Stimulated activated CD4-positive, alpha-beta T cell treated with anti-CD3 and anti-CD28 coated beads, Interleukin-4, amount 100 ng/mL, for 48 hours (primary cell): ENCODE data around the gene MPND.
A peak's percentile ranks its signal among the peaks of the same experiment; 100 is the strongest.

Experiments used
- DNase-seq, 2 donors: peaks; one replicate each; pipeline ENCODE4 v3.0.0-alpha.2; 2020; ENCODE audit warnings: low read depth in 2 of 2

Gene MPND

DNA sequence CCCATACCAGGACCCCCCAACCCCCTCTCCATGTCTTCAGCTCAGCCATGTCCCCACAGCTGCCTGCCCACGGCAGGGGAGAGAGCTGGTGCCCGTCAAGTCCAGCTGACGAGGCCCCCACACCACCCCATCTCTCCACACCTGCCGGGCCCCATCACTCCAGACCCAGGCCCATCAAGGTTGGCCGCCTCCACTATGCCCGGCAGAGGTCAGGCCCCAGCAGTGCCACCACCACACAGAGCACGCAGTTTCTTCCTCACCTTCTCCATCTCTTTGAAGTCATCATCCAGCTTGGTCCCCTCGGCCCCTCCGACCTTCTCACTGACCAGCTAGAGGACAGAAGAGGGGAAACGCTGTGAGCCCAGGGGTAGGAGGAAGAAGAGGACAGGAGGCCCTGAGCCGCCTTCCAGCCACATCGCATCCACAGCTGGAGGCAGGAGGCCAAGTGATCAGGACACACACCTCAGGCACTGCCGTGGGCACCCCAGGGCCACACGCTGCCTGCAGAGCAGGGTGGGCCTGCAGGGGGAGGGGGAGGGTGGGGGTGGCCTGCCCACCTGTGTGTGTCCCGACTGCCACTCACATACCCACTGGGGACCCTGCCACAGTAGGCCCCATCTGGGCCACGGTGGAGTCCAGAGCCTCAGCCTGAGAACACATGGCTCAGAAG, 23.4 kb downstream of the MPND start:
- DNase-seq: no peak

DNA sequence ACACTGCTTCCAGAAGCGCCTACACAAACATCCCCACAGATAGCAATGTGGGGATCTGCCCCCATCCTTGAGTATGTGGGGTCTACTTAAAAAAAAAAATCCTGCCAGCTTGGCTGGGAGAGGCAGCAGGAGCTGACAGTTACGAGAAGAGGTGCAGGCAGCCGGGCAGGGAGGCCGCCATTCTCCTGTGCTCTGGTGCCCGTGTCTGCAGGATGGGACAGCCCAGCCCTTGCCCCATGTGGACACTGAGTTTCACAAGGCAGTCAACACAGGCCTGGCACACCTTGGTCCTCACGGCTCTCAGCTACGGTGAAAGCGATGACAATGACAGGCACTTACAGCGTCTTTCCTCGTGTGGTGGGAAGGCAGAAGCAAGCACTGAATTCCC, 24.0 kb downstream of the MPND start:
- no peak for DNase-seq

DNA sequence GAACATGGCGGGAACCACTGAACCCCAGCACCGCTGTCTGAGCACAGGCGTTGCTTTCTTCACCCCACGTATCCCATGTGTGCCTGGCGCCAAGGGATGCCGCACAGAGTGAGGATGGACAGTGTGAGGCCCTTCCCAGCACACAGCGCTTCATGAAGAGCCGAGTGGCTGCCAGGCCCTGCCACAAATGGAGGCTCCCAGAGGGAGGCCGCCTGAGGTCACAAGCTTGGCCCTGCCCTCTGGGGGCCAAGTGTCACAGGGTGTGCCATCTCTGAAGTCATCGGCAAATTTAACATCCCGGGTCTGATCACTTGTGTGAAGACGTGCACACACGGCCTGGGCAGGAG, 24.4 kb downstream of the MPND start:
- DNase-seq: no peak

DNA sequence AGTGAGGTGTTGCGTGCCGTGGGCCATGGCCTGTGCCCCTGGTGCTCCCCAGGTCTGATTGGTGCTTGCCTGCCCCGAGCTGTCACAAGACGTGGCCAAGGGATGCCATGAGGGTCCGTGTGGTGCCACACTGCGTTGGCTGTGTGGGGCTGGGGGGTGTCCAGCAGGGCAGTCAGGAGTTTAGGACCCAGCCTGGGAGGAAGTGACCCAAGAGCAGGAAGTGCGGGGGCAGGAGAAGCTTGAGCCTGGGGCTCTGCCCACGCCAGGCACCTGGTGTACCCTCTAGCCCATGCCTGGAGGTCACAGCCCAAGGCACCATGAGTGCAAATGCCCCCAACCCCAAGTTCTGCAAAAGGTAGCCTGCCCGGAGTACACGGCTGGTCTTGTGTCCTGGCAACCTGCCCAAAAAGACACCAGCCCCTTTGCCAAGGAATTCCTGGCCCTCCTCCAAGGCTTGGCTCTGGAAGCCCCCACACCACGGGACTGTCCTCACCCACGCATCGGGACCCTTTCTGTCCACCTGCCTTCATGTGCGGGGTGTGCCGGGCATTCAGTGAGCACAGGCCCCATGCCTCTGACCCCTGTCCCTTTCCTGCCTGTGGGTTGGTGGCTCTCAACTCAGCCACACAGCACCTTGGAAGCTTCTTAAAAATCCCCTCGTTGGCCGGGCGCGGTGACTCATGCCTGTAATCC, 24.9 kb downstream of the MPND start:
- DNase-seq: no peak

DNA sequence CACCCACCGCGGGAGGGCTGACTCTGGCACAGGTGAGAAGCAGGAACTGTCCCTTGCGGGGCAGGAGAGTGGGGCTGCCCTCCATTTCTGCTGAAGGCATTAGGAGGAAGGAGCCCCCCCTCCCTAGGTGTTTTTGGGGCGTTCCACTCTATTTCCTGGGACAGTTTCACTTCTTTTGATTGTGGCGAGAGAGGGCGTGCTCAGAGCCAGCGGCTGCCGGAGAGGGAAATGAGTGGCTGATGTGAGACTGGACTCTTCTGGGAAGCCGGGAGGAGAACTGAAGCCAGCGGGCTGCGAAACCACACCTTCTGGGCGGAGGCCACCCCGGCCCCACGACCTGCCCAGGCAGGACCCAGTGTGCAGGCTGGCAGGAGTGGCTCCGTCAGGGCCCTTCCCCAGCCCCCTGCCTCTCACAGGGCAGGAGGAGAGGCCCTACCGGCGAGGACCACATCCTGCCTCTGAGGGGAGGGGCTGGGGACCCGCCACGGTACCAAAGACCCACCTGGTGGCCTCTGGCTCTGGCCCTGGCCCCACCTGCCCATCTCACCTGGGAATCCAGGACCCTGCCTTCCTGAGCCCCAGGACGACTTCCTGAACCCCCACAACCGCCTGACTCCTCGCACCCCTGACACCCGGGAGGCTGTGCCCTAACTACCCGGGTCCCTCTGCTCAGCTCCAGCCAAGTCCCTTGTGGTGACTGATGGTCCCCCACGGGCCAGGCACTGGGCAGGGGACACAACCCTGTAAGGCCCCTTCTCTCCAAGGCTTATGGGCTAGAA, 25.9 kb downstream of the MPND start:
- peak; percentile 47 to 66 for DNase-seq

DNA sequence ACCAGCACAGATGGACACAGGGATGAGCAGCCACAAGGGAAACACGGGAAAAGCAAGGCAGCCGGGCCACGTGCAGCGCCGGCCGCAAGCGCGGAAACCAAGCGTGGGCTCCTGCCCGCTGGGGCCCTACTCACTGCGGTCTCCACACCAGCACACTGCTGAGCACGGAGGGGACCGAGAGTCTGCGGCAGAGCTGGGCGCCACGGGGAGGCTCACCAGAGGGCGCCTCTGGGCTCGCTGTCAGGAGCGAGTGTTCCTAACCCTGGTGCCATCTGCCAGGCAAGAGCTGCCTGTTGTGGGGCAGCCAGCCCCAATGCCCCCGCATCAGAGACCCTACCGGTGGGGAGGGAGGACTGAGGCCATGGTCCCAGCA, 26.5 kb downstream of the MPND start:
- DNase-seq: peak; percentile 63 to 82

DNA sequence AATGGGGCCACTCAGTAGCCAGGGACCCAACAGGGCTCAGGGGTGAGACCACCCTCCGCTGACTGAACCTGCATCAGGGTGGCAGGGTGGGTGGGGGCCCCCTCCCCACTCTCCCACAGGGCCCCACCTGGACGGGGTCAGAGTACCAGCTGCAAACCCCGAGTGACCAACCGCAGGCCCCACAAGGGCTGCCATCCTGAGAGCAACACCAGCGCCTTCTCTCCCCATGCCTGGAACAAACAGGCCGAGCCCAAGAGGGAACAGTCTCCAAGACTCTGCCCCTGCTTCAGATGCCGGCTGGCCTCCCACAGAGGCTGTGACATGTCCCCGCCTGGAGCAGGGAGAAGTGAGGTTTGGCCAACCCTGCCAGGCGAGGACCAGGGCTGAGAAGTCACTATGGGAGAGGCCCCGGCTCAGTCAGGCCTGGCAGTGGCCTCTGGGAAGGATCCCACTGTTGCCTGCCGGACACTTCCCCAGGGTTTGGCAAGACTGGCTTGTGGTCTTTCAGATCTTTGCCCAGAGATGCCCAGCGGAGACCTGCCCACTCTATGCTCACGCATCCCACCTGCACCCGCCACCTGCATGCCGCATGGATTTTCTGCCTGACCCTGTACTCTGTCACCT, 27.2 kb downstream of the MPND start:
- DNase-seq: no peak

DNA sequence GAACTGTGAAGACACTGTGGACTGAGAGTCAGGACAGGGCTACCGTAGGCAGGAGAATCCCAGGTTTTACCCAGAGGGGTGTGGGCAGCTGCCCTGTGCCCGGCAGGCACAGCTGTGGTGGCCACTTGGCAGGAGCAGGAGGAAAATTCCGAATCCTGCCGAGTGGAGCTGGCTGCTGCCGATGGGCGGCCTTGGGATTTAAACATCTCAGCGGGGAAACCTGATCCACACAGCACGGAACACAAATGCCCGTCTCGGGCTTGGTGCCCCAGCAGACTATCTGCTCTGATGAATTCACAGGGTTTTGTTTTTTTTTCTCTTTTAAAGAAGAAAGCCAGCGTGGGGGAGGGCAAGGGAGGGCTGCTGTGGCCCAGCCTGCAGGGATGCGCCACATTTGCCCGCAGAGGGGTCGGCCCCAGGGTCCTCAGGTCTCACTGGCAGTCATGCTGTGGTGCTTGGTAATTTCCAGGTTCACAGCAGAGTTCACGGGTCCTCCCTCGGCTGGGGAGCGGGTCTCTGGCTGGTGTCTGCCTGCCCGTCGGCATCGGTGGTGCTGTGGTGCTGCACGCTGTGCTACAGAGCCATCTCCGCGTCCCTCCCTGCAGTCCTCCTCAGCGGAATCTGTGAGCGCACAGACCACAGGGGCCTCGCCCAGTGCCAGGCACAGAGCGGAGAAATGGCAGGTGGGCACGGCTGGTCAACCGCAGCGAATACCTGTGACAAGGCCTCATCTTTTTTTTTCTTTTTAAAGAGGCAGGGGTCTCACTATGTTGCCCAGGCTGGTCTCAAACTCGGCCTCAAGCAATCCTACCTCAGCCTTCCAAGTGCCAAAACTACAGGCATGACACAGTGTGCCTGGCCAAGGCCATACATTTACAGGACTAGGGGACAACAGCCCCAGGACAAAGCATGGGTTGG, 28.1 kb downstream of the MPND start:
- no peak for DNase-seq

DNA sequence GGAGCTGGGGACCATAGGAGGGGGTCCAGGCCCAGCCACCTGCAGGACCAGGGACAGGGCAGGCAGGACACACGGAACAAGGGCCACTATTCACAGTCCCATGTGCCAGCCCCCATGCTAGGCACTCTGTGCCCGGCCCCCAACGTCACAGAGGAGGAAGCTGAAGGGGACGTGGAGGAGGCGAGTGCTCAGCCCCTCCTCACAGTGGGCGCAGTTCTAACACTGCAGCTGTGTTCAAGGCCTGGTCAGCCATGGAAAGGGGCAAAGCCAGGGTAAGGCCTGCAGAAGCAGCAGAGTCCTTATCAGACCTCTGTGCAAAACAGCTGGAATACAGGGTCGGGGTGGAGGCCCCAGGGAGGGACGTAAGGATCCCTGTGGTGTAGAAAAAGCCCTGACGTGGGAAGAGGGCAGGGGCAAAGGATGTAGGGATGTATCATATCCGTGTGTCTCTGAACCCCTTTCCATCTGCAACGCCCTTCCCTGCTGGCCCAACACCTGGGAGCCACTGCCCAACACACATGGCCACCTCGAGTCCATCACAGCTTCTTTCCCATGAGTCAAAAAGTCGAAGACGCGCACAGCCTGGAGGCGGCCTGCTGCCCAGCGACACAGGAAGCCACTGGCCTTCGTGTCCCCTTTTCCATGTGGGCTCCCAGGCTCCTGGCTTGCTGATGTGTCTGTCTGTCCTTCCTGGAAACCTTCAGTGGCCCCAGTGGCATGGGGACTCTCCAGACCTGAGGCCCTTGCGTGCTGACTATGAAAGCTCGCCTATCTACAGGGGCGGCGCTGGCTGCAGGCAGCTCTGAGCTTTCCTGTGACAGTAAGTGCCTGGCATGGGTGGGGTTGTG, 29.0 kb downstream of the MPND start:
- DNase-seq: no peak

DNA sequence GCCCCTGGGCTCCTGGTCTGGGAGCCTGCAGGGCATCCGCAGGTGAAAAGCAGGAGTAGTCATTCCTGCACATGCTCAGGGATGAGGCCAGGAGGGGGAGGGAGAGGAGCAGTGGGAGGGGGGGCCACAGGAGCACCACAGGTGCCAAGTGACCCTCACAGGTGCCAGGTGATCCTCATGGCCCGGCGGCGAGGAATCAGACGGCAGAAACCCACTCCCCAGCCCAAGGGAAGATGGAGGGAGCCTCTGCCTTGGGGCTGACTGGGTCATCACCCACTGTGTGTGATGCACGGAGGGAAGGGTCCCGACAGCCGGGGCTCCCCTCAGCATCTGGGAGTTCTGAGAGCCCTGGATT, 29.6 kb downstream of the MPND start:
- DNase-seq: no peak

DNA sequence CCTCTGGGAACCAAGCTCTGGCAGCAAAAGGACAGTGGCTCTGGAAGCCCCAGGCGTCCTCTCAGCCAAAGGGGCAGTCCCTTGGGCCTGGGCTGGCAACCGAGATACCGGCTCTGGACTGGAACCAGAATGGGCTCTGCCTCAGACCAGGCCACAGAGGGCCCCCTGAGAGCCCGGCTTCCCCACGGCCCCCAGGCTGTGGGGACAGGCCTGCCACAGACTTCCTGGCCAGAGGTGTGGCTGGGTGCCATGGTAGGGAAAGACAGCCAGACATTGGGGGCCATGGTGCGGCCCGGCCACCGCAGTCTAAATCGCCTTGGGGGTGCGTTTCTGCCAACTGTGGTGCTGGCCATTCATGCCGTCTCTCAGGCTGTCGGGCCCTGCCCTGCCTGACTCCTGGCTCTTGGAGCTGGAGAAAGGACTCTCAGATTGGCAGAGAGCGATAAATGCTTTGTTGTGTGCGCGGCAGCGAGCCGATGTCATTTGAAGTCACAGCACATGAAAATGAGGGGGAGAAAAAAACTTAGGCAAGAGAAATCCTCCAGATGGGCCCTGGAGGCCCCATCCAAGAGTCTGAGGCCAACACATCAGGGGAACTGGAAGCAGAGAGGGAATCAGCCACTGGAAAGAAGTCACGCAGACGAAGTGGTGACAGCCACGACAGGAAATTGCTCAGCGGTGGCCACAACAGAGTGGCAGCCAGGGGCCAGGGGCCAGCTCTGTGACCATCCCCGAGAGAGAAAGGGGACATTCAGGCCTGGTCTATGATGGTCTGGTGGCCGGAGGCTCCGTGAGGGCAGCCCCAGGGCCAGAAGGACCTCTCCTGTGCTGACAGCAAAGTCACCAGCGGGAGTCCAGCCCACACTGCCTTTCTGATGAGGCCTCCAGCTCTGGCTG, 30.5 kb downstream of the MPND start:
- no peak for DNase-seq

DNA sequence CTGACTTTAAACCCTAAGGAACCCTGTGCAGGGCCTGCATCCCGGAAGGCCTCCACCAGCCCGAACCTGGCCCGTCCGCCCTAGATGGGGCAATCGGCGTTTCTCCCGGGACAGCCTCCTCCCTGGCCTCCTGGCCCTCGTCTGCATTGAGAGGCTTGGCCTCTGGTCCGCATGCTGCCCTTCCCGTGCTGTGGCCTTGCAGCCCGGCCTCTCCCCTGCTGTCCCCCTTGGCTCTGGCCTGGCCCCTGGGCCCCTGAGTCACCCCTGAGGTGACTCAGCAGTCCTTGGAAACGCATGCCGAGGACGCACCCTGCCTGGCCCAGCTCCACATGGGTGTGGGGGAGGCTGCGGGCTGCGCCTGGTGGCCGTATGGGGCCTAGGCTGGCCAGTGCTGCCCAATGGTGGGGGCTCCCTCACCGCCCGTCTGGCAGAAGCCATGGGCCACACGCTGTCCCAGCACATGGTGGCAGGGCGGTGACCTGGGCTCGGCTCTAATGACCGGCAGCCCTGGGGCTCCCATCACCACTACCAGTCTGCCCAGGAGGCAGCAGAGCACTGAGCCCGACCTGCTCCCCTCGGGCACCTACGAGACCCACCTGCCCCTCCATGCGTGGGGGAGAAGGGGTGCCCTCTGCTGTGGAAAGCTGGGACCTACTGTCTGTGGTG, 31.3 kb downstream of the MPND start:
- DNase-seq: no peak

DNA sequence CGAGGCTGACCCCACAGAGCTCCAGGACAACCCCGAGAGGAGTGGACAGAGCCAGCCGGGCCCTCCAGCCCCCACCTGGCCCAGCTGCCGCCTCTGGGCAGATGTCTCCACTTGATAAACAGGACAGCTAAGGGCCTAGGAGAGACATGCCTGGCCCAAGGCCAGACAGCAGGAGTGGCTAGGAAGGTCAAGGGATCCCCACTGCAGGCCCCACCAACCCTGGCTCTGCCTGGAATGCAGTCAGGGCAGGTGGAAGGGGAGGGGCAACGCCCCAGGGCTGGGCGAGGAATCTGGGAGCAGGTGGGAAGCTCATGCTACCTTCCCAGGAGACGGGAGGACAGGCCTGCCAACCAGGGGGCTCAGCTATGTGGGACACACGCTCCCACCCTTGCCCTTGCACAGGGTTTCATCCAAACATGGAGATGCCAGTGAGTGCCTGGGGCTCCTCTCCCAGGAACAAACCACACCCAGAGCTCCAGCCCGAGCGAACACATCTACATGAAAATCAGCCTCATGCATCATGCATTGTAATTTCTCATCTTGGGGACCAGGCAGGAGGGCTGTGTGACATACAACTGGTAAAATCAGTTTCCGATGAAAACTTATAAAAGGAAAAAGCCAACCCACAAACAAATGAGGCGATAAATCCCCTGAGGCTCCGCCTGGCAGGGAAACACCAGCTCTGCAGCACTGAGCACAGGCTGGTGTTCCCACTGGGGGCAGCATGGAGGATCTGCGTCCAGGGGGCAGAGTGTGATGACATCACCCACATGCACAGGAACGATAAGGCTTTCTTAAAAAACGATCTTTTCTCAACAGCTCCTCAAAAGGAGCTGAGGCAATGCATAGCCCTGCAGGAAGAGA, 32.0 kb downstream of the MPND start:
- no peak for DNase-seq

DNA sequence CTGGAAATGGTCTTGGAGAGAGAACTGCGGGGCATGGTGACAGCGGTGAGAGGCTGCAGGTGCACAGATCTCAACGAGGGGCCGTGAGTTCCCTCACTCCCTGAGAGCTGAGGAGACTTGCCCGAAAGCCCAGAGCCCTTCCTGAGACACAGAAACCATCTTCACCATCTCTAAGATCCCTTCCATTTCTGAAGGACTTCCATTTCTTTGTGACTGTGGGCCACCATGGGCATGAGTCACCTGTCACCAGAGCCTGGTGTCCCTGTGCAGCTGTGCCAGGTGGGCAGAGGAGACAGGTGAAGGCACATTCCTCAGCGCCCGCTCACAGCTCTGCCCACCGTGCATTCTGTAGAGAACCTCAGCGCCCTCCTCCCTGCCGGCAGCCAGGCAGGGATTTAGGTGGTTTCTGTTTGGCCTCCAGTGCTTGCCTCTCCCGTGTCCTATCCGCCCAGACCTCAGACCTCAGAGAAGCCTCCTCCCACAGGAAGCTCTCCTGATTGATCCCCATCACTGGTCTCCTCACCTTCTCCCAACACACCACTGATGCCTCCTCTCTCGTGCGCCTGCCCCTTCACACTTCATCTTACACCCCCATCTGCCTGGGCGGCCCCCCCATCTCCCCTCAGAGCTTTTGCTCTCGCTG, 32.8 kb downstream of the MPND start:
- no peak for DNase-seq

DNA sequence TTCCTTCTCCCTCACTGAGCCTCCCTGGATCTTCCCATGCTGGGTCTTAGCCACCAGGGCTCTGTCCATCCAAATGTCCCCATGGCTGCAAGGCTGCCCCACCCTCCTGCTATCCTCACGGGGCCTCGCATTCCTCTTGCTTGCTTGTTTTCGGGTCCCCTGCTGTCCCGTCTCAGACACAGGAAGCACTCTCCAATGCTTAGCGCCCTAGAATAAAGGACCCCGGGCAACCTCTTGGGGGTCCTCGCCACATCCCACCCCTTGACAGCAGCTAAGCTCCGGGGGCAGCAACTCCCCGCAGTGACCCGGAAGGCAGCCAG, 33.3 kb downstream of the MPND start:
- no peak for DNase-seq

DNA sequence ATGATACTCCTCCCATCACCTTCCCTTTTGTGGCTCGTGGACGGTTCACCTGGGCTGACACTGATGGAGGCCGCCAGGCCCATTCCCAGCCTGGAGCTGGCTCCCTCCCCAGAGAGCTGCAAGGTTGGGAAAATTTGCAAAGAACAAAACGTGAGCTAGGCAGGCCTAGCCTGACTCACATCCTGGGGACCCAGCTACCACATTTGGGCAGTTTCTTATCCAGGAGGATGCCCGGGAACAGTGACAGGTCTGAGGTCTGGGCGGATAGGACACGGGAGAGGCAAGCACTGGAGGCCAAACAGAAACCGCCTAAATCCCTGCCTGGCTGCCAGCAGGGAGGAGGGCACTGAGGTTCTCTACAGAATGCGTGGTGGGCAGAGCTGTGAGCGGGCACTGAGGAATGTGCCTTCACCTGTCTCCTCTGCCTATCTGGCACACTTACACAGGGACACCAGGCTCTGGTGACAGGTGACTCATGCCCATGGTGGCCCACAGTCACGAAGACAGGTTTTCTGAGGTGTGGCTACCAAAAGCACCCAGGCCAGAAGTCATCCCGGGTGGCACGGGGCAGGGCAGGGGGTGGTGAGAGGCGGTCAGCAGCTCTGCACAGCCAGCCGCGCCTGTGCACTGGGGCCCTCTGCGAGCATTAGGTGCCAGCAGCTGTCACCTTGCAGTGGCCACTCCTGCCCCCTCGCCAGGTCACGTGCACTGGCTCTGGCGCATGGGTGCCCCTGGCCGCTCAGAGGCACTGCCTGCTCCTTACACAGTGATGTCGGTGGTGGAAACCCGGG, 33.8 kb downstream of the MPND start:
- no peak for DNase-seq

DNA sequence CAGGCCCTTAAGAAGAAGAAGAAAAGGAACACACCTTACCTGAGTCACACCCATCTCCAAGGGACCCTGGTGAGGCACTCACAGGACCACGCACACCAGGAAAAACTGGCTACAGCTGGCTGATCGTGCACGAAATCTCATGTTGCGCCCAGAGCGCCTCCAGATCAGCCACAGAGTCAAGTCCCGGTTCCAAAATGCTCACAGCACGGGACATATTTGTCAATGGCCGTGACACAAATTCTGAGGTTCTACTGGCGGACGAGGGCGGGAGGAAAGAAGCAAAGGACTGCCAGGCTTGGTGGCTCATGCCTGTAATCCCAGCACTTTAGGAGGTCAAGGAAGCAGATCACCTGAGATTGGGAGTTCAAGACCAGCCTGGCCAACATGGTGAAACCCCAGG, 35.5 kb downstream of the MPND start:
- no peak for DNase-seq
